ENCODE data around the gene EGFL7.

The EGFL7 gene

DNA sequence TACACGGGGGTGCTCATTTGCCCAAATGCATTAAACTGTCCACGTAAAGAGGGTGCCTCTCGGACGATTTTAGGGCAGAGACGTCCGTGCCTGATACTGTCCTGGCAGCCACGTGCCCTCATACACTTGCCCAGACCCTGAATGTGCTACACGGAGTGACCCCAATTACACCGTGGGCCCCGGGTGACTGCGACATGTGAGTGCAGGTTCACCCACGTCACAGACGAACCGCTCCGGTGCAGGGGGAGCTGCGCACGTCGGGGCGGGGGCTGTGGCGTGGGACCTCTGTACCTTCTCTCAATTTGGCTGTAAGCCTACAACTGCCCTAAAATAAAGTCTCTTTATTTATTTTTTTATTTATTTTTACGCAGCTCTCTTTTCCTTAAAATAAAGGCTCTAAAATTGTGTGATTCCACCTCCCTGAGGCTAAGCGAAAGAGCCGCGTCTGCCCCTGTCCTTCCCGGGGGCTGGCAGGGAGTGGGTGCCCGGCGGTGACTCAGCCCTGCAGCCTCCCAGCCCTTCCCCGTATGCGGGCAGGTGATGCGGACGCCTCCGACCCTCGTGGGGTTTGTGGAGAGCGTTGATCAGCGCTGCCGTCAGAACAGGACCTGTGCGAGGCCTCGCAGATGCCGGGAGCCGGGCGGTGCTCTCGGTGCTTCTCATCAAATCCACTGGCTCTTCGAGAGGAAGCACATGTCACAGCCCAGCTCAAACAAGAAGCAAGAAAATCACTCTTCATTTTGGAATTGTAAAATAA lies 9.2 kb upstream of the EGFL7 start:
- no peaks in the 10 kb centered on the region for H3K9me3 ChIP-seq (ENCODE audit: insufficient read depth, low read length)
- peak overlapping the region; percentile 21 for H3K9ac ChIP-seq (ENCODE audit: insufficient read length, low read depth)
- H3K4me3 ChIP-seq (ENCODE audit: insufficient read length, low read depth): no peak overlapping the region
- TF ChIP-seq SUZ12 (IDR thresholded peaks at IDR 0.05; ENCODE audit: extremely low read depth, insufficient read depth, insufficient read length): no peak
- TF ChIP-seq YY1 (IDR thresholded peaks at IDR 0.05; ENCODE audit: insufficient read depth, insufficient read length): no peak
- no peak for TF ChIP-seq ZNF274 (IDR thresholded peaks at IDR 0.05; ENCODE audit: low read depth, low read length)
- no peak for DNase-seq (ENCODE audit: low read depth, low spot score)
- no peaks in the 10 kb centered on the region for H3K27me3 ChIP-seq (ENCODE audit: insufficient read depth, insufficient read length)
- no peaks in the 10 kb centered on the region for H3K36me3 ChIP-seq (ENCODE audit: insufficient read depth, insufficient read length, low read length)
- peaks cover 14% of the 10 kb centered on the region for H3K4me1 ChIP-seq (ENCODE audit: insufficient read depth, insufficient read length)

DNA sequence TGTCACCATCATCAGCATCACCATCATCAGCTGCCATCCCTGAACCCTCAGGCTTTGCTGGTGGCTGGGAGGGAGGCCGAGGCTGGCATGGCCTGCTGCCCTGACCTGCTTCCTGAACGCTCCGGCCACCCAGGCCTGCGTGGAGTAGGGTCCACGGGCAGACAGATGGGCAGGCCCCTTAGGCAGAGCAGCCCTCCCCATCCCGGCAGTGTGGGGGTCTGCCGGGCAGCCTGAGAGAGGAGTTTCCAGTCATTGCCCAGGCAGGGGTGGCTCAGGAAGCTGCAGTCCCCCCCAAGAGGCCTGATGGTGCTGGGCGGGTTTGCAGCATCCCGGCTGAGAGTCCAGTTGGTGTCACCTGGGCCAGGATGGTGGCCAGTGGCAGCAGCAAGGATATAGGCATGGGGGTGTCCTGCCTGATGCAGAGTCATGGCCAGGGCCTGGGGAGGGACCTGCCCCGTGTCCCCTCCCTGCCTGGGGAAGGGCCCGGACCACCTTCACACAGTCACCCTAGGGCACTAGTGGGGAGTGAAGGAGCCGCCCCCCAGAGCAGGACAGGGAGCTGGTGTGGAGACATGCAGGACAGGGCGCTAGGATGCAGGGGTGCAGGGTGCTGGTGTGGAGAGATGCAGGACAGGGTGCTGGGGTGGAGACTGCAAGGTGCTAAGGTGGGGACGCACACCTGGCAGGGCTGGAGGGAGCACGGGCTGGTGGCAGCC lies 7.7 kb upstream of the EGFL7 start:
- Histone ChIP-seq H3K4me3 (ENCODE audit: insufficient read length, low read depth) (no peak overlapping the region), H3K9ac (ENCODE audit: insufficient read length, low read depth) (no peak overlapping the region), H3K4me1 (ENCODE audit: insufficient read depth, insufficient read length) (peaks cover 14% of the 10 kb centered on the region)

DNA sequence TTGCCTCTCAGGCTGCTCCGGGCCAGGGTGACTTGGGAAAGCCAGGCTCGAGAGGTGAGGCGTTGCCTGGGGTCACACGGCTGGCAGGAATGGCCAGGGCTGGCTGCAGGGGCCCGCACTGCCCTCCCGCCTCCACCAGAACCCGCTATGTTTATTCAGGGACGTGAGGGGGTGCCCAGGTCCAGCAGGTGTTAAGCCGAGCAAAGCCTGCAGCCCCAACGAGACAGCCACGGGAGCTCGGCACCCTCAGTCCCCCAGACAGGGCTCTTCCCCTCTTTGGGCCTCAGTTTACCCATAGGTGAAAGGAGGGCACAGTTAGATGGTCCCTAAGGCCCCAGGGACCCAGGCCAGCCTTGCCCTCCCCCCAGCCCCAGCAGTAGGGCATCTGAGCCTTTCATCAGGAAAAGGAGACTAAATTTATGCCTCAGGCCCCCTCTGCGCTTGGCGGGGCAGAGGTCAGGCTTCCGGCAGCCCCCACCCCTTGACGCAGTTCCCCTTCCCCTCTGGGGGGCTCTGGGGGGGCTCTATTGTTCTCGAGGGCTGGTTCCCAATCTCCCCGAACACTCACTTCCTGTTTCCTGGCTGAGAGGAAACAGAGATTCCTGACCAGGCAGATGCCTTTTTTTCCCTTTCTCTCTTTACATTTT lies 7.1 kb upstream of the EGFL7 start:
- TF ChIP-seq ZNF274 (IDR thresholded peaks at IDR 0.05; ENCODE audit: low read depth, low read length): no peak
- no peak for TF ChIP-seq SUZ12 (IDR thresholded peaks at IDR 0.05; ENCODE audit: extremely low read depth, insufficient read depth, insufficient read length)
- no peak for TF ChIP-seq YY1 (IDR thresholded peaks at IDR 0.05; ENCODE audit: insufficient read depth, insufficient read length)
- H3K4me1 ChIP-seq (ENCODE audit: insufficient read depth, insufficient read length): peaks cover 14% of the 10 kb centered on the region
- DNase-seq (ENCODE audit: low read depth, low spot score): no peak
- no peaks in the 10 kb centered on the region for H3K27me3 ChIP-seq (ENCODE audit: insufficient read depth, insufficient read length)
- no peaks in the 10 kb centered on the region for H3K9me3 ChIP-seq (ENCODE audit: insufficient read depth, low read length)
- H3K9ac ChIP-seq (ENCODE audit: insufficient read length, low read depth): no peak overlapping the region
- H3K4me3 ChIP-seq (ENCODE audit: insufficient read length, low read depth): no peak overlapping the region
- no peaks in the 10 kb centered on the region for H3K36me3 ChIP-seq (ENCODE audit: insufficient read depth, insufficient read length, low read length)

More for the DNA sequence above, 7.7 kb upstream of the EGFL7 start:
- Histone ChIP-seq H3K36me3 (ENCODE audit: insufficient read depth, insufficient read length, low read length) (no peaks in the 10 kb centered on the region), H3K27me3 (ENCODE audit: insufficient read depth, insufficient read length) (no peaks in the 10 kb centered on the region), H3K9me3 (ENCODE audit: insufficient read depth, low read length) (no peaks in the 10 kb centered on the region)
- TF ChIP-seq ZNF274 (IDR thresholded peaks at IDR 0.05; ENCODE audit: low read depth, low read length): no peak
- TF ChIP-seq YY1 (IDR thresholded peaks at IDR 0.05; ENCODE audit: insufficient read depth, insufficient read length): no peak
- TF ChIP-seq SUZ12 (IDR thresholded peaks at IDR 0.05; ENCODE audit: extremely low read depth, insufficient read depth, insufficient read length): no peak
- DNase-seq (ENCODE audit: low read depth, low spot score): no peak

DNA sequence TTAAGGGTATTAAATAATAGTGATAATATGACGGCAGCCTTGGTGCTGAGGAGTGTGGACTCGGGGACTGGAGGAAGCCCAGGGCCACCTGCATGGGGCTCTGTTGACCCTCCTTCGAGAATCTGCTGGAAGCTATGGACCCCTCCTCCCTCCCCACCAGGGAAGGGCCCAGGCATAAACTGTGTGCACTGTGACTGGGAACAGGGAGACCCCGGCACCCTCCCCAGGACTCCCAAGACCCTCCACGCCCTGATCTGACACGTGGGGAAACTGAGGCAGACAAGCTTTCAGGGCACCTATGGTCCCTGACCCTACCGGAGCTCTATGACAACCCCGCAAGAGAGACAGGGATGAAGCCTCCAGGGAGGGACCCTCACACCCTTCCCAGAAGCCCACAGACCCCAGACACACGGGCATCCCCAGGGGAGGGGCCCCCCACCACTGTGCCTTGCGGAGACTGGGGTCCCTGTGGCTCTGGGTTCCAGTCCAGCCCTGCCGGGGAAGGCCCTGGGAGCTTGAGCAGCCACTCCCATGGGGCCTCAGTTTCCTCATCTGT lies 6.5 kb upstream of the EGFL7 start:
- Histone ChIP-seq H3K9ac (ENCODE audit: insufficient read length, low read depth) (no peak overlapping the region), H3K4me3 (ENCODE audit: insufficient read length, low read depth) (no peak overlapping the region), H3K27me3 (ENCODE audit: insufficient read depth, insufficient read length) (no peaks in the 10 kb centered on the region), H3K36me3 (ENCODE audit: insufficient read depth, insufficient read length, low read length) (no peaks in the 10 kb centered on the region), H3K4me1 (ENCODE audit: insufficient read depth, insufficient read length) (peaks cover 14% of the 10 kb centered on the region), H3K9me3 (ENCODE audit: insufficient read depth, low read length) (no peaks in the 10 kb centered on the region)
- TF ChIP-seq SUZ12 (IDR thresholded peaks at IDR 0.05; ENCODE audit: extremely low read depth, insufficient read depth, insufficient read length) (no peak), YY1 (IDR thresholded peaks at IDR 0.05; ENCODE audit: insufficient read depth, insufficient read length) (no peak), ZNF274 (IDR thresholded peaks at IDR 0.05; ENCODE audit: low read depth, low read length) (no peak)
- no peak for DNase-seq (ENCODE audit: low read depth, low spot score)

DNA sequence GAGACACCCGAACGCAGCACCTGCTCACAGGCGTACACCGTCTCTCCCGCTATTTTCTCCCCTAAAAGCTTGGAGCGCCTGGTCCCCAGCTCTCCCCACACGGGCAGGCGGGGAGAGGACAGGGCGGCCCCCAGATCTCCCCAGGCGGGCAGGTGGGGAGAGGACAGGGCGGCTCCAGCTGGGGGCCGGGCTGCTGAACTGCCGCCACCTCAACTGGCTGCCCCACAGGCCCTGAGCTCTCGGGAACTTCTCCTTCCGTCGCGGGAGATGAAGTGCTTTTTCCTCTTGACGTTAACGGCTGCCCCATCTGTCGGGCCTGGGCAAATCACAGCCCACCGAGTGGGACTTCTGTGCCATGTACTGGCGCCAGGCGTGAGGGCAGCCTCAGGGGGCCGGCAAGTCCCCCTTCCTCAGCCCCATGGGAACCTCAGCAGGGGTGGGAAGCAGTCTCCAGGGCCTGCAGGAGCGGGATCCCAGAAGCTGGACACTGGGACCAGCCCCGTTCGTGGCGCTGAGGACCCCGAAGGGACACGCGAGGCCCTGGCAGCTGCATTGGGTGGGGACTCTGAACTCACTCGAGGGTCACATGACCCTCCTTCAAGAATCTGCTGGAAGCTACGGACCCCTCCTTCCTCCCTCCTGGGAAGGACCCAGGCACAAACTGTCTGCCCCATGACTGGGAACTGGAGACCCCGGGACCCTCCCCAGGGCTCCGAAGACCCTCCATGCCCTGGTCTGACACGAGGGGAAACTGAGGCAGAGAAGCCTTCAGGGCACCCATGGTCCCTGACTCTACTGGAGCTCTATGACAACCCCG lies 5.7 kb upstream of the EGFL7 start:
- TF ChIP-seq SUZ12 (IDR thresholded peaks at IDR 0.05; ENCODE audit: extremely low read depth, insufficient read depth, insufficient read length) (no peak), YY1 (IDR thresholded peaks at IDR 0.05; ENCODE audit: insufficient read depth, insufficient read length) (no peak), ZNF274 (IDR thresholded peaks at IDR 0.05; ENCODE audit: low read depth, low read length) (no peak)
- DNase-seq (ENCODE audit: low read depth, low spot score): no peak
- Histone ChIP-seq H3K4me3 (ENCODE audit: insufficient read length, low read depth) (no peak overlapping the region), H3K36me3 (ENCODE audit: insufficient read depth, insufficient read length, low read length) (no peaks in the 10 kb centered on the region), H3K9ac (ENCODE audit: insufficient read length, low read depth) (no peak overlapping the region), H3K4me1 (ENCODE audit: insufficient read depth, insufficient read length) (peaks cover 14% of the 10 kb centered on the region), H3K27me3 (ENCODE audit: insufficient read depth, insufficient read length) (no peaks in the 10 kb centered on the region), H3K9me3 (ENCODE audit: insufficient read depth, low read length) (no peaks in the 10 kb centered on the region)

DNA sequence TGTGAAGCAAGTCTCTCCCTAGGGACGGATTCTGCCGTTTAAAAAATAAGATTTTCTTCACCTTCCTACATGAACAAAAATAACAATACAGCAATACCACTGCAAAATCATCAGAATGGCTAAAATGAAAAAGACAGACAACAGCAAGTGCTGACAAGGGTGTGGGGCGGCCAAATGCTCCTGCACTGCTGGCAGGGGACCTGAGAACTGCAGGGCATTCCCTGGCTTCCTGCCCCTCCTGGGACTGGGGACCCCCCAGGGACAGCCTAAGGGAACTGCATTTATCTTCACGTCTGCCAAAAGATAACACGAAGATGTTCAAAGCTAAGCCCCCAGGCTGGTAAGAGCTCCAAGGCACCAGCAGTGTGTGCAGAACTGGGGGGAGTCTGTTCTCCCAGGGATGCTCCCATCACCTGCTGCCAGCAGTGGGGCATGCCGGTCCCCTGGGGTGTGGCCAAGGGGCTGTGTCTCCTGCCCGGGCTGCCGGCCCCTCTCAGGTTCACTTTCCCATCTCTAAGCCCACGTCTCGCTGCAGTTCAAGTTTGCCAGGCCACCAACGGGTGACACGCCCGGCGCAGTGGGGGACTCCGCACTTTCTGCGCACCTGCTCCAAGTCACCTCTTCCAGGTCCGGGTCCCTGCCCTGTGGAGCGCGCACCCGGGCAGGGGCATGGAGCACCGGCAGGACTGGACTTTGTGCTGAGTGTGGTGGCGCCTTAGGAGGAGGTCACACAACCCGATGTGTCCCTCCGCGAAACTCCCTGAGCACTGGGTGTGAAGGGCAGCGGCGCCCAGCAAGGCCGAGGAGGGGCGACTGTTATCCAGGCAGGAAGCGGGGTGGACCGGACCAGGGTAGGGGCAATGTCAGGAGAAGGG lies 4.5 kb upstream of the EGFL7 start:
- DNase-seq (ENCODE audit: low read depth, low spot score): no peak
- no peaks in the 10 kb centered on the region for H3K9me3 ChIP-seq (ENCODE audit: insufficient read depth, low read length)
- H3K4me3 ChIP-seq (ENCODE audit: insufficient read length, low read depth): no peak overlapping the region
- TF ChIP-seq ZNF274 (IDR thresholded peaks at IDR 0.05; ENCODE audit: low read depth, low read length) (no peak), YY1 (IDR thresholded peaks at IDR 0.05; ENCODE audit: insufficient read depth, insufficient read length) (no peak), SUZ12 (IDR thresholded peaks at IDR 0.05; ENCODE audit: extremely low read depth, insufficient read depth, insufficient read length) (no peak)
- H3K9ac ChIP-seq (ENCODE audit: insufficient read length, low read depth): no peak overlapping the region
- H3K36me3 ChIP-seq (ENCODE audit: insufficient read depth, insufficient read length, low read length): no peaks in the 10 kb centered on the region
- no peaks in the 10 kb centered on the region for H3K27me3 ChIP-seq (ENCODE audit: insufficient read depth, insufficient read length)
- H3K4me1 ChIP-seq (ENCODE audit: insufficient read depth, insufficient read length): peaks cover 17% of the 10 kb centered on the region

All from NT2/D1 (cell line).